SK-N-SH treated with all-trans-retinoic acid at 6 μM for 48 hours (cell line): ENCODE results near the gene AP1G1.

ENCODE experiments used
- ATAC-seq: fragments of 200-7000 bp; cut with Tn5 transposase; 3 replicates; pipeline ENCODE4 v1.9.1; 2020; ENCODE audit warnings: mild to moderate bottlenecking, moderate library complexity
- ARNTL ChIP-seq: fragments of 450-650 bp; formaldehyde crosslinking; IDR thresholded peaks from 2 replicates; pipeline ENCODE4 v1.5.0; 2020; ENCODE audit warnings: low read depth, mild to moderate bottlenecking, moderate library complexity, borderline replicate concordance
- BACH2 ChIP-seq: fragments of 250-450 bp; sonication (Bioruptor Pico); IDR thresholded peaks from 2 replicates; pipeline ENCODE4 v1.9.0; 2021; ENCODE audit warnings: mild to moderate bottlenecking, borderline replicate concordance
- CREB5 ChIP-seq: fragments of 250-450 bp; sonication (Bioruptor Pico); IDR thresholded peaks from 2 replicates; pipeline ENCODE4 v1.5.1; 2020; ENCODE audit warnings: low read depth, mild to moderate bottlenecking, moderate library complexity
- CSDC2 ChIP-seq: fragments of 250-450 bp; sonication (Bioruptor Pico); IDR thresholded peaks from 2 replicates; pipeline ENCODE4 v1.5.0; 2020; ENCODE audit warnings: mild to moderate bottlenecking, moderate library complexity
- CSRNP3 ChIP-seq: fragments of 250-450 bp; sonication (Bioruptor Pico); IDR thresholded peaks from 2 replicates; pipeline ENCODE4 v1.5.1; 2021; ENCODE audit warnings: mild to moderate bottlenecking, moderate library complexity
- ESRRG ChIP-seq: fragments of 250-450 bp; sonication (Bioruptor Pico); IDR thresholded peaks from 2 replicates; pipeline ENCODE4 v1.6.1; 2021; ENCODE audit warnings: mild to moderate bottlenecking
- GLIS3 ChIP-seq: fragments of 250-450 bp; sonication (Bioruptor Pico); IDR thresholded peaks from 2 replicates; pipeline ENCODE4 v1.5.0; 2020; ENCODE audit warnings: mild to moderate bottlenecking, moderate library complexity
- PATZ1 ChIP-seq: fragments of 250-450 bp; sonication (Bioruptor Pico); IDR thresholded peaks from 2 replicates; pipeline ENCODE4 v1.8.0; 2020; ENCODE audit warnings: mild to moderate bottlenecking, moderate library complexity, borderline replicate concordance
- POU6F1 ChIP-seq: fragments of 250-450 bp; sonication (Bioruptor Pico); IDR thresholded peaks from 2 replicates; pipeline ENCODE4 v1.8.0; 2021; ENCODE audit warnings: low read depth, mild to moderate bottlenecking, moderate library complexity, borderline replicate concordance
- PPARA ChIP-seq: fragments of 250-450 bp; sonication (Bioruptor Pico); IDR thresholded peaks from 2 replicates; pipeline ENCODE4 v1.5.0; 2020; ENCODE audit warnings: mild to moderate bottlenecking, borderline replicate concordance
- RARB ChIP-seq: fragments of 250-450 bp; sonication (Bioruptor Pico); IDR thresholded peaks from 2 replicates; pipeline ENCODE4 v1.8.0; 2021; ENCODE audit warnings: mild to moderate bottlenecking, moderate library complexity
- TCF4 ChIP-seq: fragments of 250-450 bp; sonication (Bioruptor Pico); IDR thresholded peaks from 2 replicates; pipeline ENCODE4 v1.8.0; 2021; ENCODE audit warnings: mild to moderate bottlenecking, moderate library complexity, borderline replicate concordance
- TOX ChIP-seq: fragments of 250-450 bp; sonication (Bioruptor Pico); IDR thresholded peaks from 2 replicates; pipeline ENCODE4 v1.8.0; 2021; ENCODE audit warnings: mild to moderate bottlenecking, moderate library complexity, borderline replicate concordance
- ZC3H10 ChIP-seq: fragments of 250-450 bp; sonication (Bioruptor Pico); IDR thresholded peaks from 2 replicates; pipeline ENCODE4 v1.5.1; 2021; ENCODE audit warnings: mild to moderate bottlenecking, moderate library complexity
- ZFP3 ChIP-seq: fragments of 250-450 bp; sonication (Bioruptor Pico); IDR thresholded peaks from 2 replicates; pipeline ENCODE4 v1.5.0; 2020; ENCODE audit warnings: mild to moderate bottlenecking, moderate library complexity
- ZNF565 ChIP-seq: fragments of 450-650 bp; formaldehyde crosslinking; conservative IDR thresholded peaks from 2 replicates; pipeline ENCODE4 v1.5.0; 2020; ENCODE audit warnings: low read depth, mild to moderate bottlenecking, moderate library complexity
- ZNF70 ChIP-seq: fragments of 450-650 bp; formaldehyde crosslinking; IDR thresholded peaks from 2 replicates; pipeline ENCODE4 v1.5.0; 2020; ENCODE audit warnings: mild to moderate bottlenecking, moderate library complexity

The AP1G1 gene

GRCh38 chr16:71794943-71795342 lies 13.7 kb downstream of the AP1G1 start (continued):
- no peak for TF ChIP-seq POU6F1 (CRISPR knock-in tag)
- no peak for TF ChIP-seq ZNF70 (CRISPR knock-in tag)
- no peak for TF ChIP-seq TOX (CRISPR knock-in tag)
- TF ChIP-seq PPARA (CRISPR knock-in tag), result no peak
- TF ChIP-seq PATZ1 (CRISPR knock-in tag), result no peak

GRCh38 chr16:71794018-71794417 lies 14.6 kb downstream of the AP1G1 start:
- no peak for ATAC-seq
- TF ChIP-seq POU6F1 (CRISPR knock-in tag) (no peak), GLIS3 (no peak), CSDC2 (no peak), CSRNP3 (CRISPR knock-in tag) (no peak), ESRRG (no peak), BACH2 (CRISPR knock-in tag) (no peak), ZC3H10 (CRISPR knock-in tag) (no peak), ARNTL (CRISPR knock-in tag) (no peak), PATZ1 (CRISPR knock-in tag) (no peak), RARB (CRISPR knock-in tag) (no peak)

GRCh38 chr16:71792176-71792575 lies 16.5 kb downstream of the AP1G1 start:
- ATAC-seq, result peak; percentile 39; the same call in 2 of the 3 replicates
- no peak for TF ChIP-seq PATZ1 (CRISPR knock-in tag)
- no peak for TF ChIP-seq CREB5 (CRISPR knock-in tag)
- TF ChIP-seq ARNTL (CRISPR knock-in tag), result no peak
- TF ChIP-seq PPARA (CRISPR knock-in tag), result no peak
- TF ChIP-seq ZFP3, result no peak
- TF ChIP-seq ZNF70 (CRISPR knock-in tag), result no peak
- TF ChIP-seq RARB (CRISPR knock-in tag), result no peak
- no peak for TF ChIP-seq TCF4 (CRISPR knock-in tag)
- no peak for TF ChIP-seq TOX (CRISPR knock-in tag)
- TF ChIP-seq POU6F1 (CRISPR knock-in tag), result no peak
- no peak for TF ChIP-seq BACH2 (CRISPR knock-in tag)
- no peak for TF ChIP-seq CSRNP3 (CRISPR knock-in tag)
- no peak for TF ChIP-seq ZC3H10 (CRISPR knock-in tag)
- no peak for TF ChIP-seq ZNF565 (CRISPR knock-in tag)
